ENCODE results near the gene CSF1R. TPM values are rescaled to one million over a fixed set of nuclear protein-coding genes. Genes with fewer than 3 reads are reported as not detected.

Gene CSF1R
- total and polyA plus RNA-seq, 4 donors = 5.4 to 46.2 (median 22.1) TPM

GRCh38 chr5:150069672-150070627, 16.4 kb downstream of the CSF1R start:
- H3K27ac ChIP-seq (ENCODE audit: low read depth in 1 of 2, low read length in 2 of 2) = no peak overlapping the region
- WGBS = 84% methylated on average over 25 of the region's 25 CpGs
- no peak for DNase-seq (ENCODE audit: low spot score)
- peaks cover 0 to 6% (median 0%) of the 10 kb centered on the region in 4 donors for H3K9me3 ChIP-seq (ENCODE audit: control insufficient read depth in 4 of 4, low read length in 3 of 4)
- H3K4me3 ChIP-seq (ENCODE audit: low read depth in 1 of 3, low read length in 3 of 3) = no peak overlapping the region
- no peaks in the 10 kb centered on the region for H3K27me3 ChIP-seq (ENCODE audit: control insufficient read depth in 4 of 4, insufficient read depth in 4 of 4, low read length in 3 of 4)
- peaks cover 0 to 6% (median 0%) of the 10 kb centered on the region in 4 donors for H3K4me1 ChIP-seq (ENCODE audit: control insufficient read depth in 4 of 4, insufficient read depth in 4 of 4, low read length in 3 of 4)
- TF ChIP-seq, protein P1, sequence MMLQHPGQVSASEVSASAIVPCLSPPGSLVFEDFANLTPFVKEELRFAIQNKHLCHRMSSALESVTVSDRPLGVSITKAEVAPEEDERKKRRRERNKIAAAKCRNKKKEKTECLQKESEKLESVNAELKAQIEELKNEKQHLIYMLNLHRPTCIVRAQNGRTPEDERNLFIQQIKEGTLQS (IDR thresholded peaks at IDR 0.05) = no peak
- TF ChIP-seq, protein P2, sequence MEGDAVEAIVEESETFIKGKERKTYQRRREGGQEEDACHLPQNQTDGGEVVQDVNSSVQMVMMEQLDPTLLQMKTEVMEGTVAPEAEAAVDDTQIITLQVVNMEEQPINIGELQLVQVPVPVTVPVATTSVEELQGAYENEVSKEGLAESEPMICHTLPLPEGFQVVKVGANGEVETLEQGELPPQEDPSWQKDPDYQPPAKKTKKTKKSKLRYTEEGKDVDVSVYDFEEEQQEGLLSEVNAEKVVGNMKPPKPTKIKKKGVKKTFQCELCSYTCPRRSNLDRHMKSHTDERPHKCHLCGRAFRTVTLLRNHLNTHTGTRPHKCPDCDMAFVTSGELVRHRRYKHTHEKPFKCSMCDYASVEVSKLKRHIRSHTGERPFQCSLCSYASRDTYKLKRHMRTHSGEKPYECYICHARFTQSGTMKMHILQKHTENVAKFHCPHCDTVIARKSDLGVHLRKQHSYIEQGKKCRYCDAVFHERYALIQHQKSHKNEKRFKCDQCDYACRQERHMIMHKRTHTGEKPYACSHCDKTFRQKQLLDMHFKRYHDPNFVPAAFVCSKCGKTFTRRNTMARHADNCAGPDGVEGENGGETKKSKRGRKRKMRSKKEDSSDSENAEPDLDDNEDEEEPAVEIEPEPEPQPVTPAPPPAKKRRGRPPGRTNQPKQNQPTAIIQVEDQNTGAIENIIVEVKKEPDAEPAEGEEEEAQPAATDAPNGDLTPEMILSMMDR (IDR thresholded peaks at IDR 0.05; ENCODE audit: low read depth, low read length, missing input control) = no peak
- TF ChIP-seq RAD21 (IDR thresholded peaks at IDR 0.05) (no peak), TAF1 (conservative IDR thresholded peaks at IDR 0.05) (no peak), FOXA1 (IDR thresholded peaks at IDR 0.05) (no peak), HNF4A (conservative IDR thresholded peaks at IDR 0.05) (no peak), EGR1 (IDR thresholded peaks at IDR 0.05; ENCODE audit: low read depth in 2 of 2) (no peak), HNF4G (IDR thresholded peaks at IDR 0.05) (no peak), SP1 (IDR thresholded peaks at IDR 0.05) (no peak), GABPA (IDR thresholded peaks at IDR 0.05 in 1 of 2, conservative IDR thresholded peaks at IDR 0.05 in 1 of 2) (no peak), NR2F2 (IDR thresholded peaks at IDR 0.05) (no peak)
- TF ChIP-seq, protein P3, sequence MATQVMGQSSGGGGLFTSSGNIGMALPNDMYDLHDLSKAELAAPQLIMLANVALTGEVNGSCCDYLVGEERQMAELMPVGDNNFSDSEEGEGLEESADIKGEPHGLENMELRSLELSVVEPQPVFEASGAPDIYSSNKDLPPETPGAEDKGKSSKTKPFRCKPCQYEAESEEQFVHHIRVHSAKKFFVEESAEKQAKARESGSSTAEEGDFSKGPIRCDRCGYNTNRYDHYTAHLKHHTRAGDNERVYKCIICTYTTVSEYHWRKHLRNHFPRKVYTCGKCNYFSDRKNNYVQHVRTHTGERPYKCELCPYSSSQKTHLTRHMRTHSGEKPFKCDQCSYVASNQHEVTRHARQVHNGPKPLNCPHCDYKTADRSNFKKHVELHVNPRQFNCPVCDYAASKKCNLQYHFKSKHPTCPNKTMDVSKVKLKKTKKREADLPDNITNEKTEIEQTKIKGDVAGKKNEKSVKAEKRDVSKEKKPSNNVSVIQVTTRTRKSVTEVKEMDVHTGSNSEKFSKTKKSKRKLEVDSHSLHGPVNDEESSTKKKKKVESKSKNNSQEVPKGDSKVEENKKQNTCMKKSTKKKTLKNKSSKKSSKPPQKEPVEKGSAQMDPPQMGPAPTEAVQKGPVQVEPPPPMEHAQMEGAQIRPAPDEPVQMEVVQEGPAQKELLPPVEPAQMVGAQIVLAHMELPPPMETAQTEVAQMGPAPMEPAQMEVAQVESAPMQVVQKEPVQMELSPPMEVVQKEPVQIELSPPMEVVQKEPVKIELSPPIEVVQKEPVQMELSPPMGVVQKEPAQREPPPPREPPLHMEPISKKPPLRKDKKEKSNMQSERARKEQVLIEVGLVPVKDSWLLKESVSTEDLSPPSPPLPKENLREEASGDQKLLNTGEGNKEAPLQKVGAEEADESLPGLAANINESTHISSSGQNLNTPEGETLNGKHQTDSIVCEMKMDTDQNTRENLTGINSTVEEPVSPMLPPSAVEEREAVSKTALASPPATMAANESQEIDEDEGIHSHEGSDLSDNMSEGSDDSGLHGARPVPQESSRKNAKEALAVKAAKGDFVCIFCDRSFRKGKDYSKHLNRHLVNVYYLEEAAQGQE (IDR thresholded peaks at IDR 0.05) = no peak
- TF ChIP-seq, protein P4, sequence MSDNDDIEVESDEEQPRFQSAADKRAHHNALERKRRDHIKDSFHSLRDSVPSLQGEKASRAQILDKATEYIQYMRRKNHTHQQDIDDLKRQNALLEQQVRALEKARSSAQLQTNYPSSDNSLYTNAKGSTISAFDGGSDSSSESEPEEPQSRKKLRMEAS (IDR thresholded peaks at IDR 0.05) = no peak
- TF ChIP-seq, protein P5, sequence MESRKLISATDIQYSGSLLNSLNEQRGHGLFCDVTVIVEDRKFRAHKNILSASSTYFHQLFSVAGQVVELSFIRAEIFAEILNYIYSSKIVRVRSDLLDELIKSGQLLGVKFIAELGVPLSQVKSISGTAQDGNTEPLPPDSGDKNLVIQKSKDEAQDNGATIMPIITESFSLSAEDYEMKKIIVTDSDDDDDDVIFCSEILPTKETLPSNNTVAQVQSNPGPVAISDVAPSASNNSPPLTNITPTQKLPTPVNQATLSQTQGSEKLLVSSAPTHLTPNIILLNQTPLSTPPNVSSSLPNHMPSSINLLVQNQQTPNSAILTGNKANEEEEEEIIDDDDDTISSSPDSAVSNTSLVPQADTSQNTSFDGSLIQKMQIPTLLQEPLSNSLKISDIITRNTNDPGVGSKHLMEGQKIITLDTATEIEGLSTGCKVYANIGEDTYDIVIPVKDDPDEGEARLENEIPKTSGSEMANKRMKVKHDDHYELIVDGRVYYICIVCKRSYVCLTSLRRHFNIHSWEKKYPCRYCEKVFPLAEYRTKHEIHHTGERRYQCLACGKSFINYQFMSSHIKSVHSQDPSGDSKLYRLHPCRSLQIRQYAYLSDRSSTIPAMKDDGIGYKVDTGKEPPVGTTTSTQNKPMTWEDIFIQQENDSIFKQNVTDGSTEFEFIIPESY (IDR thresholded peaks at IDR 0.05) = no peak
- no peak overlapping the region for H3K9ac ChIP-seq (ENCODE audit: low read depth in 1 of 2, low read length in 2 of 2)
- no peaks in the 10 kb centered on the region for H3K36me3 ChIP-seq (ENCODE audit: control insufficient read depth in 4 of 4, insufficient read depth in 3 of 4, low read depth in 1 of 4, low read length in 3 of 4)
